Measurements from ENCODE around the gene RXFP1.

RXFP1 gene

DNA sequence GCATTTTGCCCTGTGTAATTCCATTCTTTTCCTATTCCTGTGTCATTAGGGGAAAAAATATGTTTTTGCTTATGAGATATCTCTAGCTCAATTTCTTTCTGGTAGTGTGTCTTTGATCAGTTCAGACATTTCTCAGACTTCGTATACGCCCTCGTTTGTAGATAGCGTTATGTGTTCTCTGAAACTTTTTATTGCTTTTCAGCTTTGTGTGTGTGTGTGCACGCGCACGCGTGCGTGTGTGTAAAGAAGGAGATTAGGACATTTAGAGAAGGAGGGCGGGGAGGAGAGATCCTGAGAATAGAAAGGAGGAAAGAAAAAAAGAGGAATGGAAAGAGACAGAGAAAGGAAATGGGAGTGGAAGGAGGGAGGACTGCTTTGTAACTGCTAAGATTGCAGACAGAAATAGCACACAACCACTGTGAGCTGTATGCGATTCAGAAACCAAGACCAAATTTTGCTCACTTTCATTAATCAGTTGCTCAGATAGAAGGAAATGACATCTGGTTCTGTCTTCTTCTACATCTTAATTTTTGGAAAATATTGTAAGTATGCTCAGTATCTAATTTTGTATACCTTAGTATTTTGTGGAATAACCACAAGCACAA, at the start of gene RXFP1:
TSS of gene RXFP1 (plus strand) at position 399 of the 605 bp plus-strand sequence. CDS start at position 494, 95 bp downstream.
- DNase-seq = no peak

DNA sequence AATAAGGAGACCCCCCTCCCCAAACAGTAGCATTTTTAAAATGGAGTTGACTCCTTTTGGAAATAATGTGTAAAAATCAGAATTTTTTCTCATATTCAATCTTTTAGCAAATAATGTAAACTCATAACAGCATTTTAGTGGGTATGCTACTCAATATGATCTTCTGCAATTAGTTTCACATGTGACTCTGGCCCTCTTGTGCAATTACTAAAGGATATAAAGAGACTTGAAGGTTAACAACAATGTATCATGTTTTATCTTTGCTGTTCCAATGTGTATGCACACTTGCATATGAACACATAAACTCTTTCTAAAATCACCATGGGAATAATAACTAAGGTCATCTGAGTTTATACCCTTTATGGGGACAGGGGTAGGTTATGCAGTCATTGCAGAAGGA, 39.9 kb upstream of the RXFP1 start:
- no peak for DNase-seq

GRCh38 chr4:158484173-158484885, 37.4 kb upstream of the RXFP1 start:
- DNase-seq = no peak

- DNase-seq = no peak
Observed at GRCh38 chr4:158490629-158491028, 31.1 kb upstream of the RXFP1 start.

- no peak for DNase-seq
Observed at GRCh38 chr4:158492391-158492790, 29.3 kb upstream of the RXFP1 start.

DNA sequence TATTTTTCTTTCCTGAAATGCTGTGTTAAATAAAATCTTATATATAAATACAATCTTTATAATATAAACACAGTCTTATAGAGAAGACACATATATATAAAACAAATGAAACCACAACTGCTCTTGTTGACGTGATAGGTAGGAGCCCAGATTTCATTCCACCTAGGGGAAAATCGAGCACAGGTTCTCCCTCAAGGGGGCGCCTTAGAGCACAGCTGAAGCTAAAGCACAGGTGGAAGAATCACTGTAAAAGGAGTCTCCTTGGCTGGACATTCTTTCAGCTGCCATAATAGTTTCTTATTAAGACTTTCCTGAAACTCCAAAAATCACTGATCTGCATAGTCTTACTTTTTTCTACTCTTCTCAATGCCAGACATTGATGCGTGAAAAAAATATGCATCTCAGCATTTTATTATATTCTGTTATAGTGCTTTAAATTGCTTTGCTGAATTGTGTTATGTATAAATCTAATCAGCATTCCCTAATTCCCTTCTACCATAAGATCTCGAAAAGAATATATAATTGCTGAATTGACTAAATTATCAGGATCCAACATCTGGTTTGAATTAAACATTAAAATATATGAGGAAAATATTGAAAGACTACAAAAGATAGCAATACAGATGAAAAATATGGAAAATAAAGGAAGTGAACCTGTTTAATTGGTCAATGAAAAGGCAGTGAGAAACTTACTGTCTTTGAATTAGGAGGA, 25.5 kb upstream of the RXFP1 start:
- peak; percentile 16 for DNase-seq

GRCh38 chr4:158500054-158500453, 21.6 kb upstream of the RXFP1 start:
- DNase-seq = no peak

DNA sequence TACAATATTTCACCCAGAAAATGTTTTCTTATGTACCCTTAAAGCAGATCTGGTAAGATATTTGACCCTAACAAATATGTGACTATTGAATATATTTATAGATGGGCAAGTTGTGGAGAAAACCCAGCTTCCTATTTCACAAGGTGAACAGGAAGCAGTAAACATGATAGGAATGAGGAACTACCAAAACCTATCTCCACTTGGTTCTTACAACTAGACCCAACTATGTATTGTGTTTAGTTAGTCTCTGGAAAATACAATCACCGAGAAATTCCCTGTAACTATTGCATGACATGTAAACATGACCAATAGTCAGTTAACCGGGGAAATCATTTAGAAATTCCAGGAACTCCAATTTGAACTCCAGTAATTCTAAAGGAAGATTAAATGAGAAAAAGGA, 8.4 kb upstream of the RXFP1 start:
- DNase-seq = no peak

DNA sequence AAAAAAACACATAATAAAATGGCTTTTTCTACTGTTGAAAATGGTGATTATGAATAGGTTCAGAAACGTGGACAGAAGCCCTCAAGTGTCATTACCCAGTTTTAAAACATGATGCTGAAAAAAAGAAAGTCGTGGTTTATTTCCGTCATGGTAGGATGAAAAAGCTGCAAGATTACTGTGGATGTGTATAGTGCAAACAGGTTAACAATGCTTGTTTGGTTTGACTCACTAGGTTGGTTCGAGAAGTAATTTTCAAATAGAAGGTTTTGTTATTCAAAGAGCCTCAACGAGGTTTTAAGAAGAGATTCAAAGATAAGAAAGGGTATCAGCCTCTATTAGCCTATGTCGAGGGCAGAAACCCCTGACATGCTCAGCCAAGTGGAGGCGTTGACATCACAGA, 2.5 kb upstream of the RXFP1 start:
- DNase-seq = no peak

DNA sequence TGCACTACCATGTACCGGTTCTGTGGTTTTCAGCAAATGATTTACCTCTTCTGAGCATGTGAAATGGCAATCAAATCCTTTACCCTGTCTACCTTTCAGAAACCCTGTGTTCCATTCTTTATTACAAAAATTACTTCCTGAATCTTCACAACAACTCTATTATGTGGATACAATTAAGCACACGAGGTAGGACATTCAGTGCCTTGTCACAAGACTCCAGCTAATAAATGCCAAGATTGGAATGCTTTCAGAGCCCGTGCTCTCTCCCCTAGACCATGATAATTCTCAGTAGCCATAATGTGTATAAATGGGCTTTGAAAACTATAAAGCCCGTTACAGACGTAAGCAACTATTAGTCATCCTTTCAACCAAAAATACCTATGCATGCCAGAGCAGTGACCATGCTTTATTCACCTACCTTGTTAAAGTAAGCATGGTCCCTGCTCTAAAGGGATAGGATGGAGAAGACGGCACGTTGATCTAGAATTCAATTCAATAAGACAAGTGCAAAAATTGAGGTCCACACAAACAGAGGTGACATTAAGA, 2.4 kb downstream of the RXFP1 start:
- no peak for DNase-seq

- DNase-seq = no peak
Observed at GRCh38 chr4:158527516-158527915, 5.8 kb downstream of the RXFP1 start.

DNA sequence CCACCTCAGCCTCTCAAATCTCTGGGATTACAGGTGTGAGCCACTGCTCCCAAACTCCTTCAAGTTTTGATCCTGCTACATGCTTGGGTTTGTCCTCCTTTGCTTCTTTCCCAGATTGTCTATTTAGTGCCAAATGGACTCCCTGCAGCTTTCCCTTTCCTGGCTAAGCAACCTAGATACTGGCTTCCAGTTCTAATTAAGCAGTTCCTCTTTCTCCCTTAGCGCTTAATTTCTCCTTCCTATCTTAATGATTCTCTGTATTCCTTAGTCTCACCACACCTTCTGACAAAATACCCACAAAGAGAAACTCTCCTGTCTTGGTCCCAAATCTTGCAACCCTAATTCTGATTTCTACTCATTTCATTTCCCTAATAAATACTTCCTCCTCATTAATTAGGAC, 7.8 kb downstream of the RXFP1 start:
- DNase-seq = no peak

DNA sequence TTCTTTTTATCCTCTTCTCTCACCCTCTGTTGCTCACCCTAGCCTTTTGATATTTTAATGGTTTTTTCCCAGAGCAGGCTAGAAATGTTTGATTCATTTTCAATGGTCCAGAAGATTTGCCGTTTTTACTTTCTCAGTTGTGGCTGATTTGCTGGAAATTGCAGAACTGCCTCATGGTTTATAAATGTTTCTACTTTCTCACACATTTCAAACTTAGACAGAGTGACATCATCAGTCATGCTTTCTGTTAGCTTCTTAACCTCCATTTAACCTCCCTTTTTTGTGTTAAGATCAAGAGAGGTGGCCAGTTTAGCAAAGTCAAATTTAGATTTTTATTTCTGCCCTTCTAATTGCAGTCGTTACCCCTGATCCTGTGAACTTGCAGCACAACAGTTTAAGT, 8.7 kb downstream of the RXFP1 start:
- DNase-seq = no peak

- no peak for DNase-seq
Observed at GRCh38 chr4:158530898-158531297, 9.2 kb downstream of the RXFP1 start.

- DNase-seq = no peak
Observed at GRCh38 chr4:158532556-158533231, 11.0 kb downstream of the RXFP1 start.

GRCh38 chr4:158534727-158535126, 13.0 kb downstream of the RXFP1 start:
- DNase-seq = no peak

GRCh38 chr4:158535130-158535614, 13.5 kb downstream of the RXFP1 start:
- DNase-seq = no peak

- no peak for DNase-seq
Observed at GRCh38 chr4:158536833-158537232, 15.2 kb downstream of the RXFP1 start.

DNA sequence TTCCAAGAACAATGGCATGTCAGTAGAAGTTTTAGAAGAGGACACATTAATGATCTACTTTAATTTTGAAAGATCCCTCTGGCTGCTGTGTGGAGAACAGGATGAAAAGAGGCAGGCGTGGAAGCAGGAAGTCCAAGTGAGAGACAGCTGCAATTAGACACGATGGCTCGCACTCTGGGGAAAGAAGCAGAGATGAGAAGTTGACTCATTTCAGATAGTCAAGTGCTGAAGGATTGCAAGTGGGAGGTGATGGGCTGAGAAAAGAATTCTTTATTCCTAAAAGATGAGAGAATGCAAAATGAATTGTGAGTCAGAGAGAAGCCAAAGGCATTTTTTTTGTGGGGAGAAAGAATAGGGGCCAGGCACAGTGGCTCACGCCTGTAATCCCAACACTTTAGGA, 16.5 kb downstream of the RXFP1 start:
- no peak for DNase-seq

- DNase-seq = no peak
Observed at GRCh38 chr4:158538911-158539310, 17.2 kb downstream of the RXFP1 start.

GRCh38 chr4:158540125-158540907, 18.6 kb downstream of the RXFP1 start:
- DNase-seq = no peak

GRCh38 chr4:158541506-158541905, 19.8 kb downstream of the RXFP1 start:
- DNase-seq = no peak
